ENCODE data around the gene MBIP. TPM values are rescaled to one million over a fixed set of nuclear protein-coding genes. Genes with fewer than 3 reads are reported as not detected.

Gene MBIP
- total and polyA plus RNA-seq, 2 experiments from 2014 or later = 24.4 to 49.7 TPM

DNA sequence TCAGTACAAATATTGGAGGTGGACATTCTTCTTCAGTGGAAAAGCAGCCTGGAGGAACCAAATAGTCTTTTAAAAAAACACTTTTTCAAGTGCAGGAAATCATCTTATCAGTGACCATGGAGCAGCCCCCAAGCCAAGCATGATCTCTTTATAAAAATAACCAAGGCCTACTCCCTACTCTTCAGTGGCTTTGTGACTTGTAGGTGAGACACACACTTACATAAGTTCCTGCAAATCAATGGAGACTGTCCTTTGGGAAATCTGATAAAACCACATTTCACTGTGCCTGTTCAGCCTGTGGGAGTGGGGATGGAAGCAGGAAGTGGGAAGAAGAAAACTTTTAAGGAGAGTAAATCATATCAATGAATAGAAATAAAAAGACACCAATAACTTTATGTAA, 56.3 kb downstream of the MBIP start:
- no peaks in the 10 kb centered on the region for H3K9me3 Mint-ChIP-seq
- H3K27ac Mint-ChIP-seq = no peak overlapping the region
- H3K4me3 Mint-ChIP-seq = no peak overlapping the region
- TF ChIP-seq EZH2 (IDR thresholded peaks at IDR 0.05; ENCODE audit: low read depth, unreplicated experiment) (no peak), JUNB (IDR thresholded peaks at IDR 0.05; ENCODE audit: unreplicated experiment) (no peak), NANOG (IDR thresholded peaks at IDR 0.05; ENCODE audit: borderline replicate concordance) (no peak)
- TF ChIP-seq, protein P1, sequence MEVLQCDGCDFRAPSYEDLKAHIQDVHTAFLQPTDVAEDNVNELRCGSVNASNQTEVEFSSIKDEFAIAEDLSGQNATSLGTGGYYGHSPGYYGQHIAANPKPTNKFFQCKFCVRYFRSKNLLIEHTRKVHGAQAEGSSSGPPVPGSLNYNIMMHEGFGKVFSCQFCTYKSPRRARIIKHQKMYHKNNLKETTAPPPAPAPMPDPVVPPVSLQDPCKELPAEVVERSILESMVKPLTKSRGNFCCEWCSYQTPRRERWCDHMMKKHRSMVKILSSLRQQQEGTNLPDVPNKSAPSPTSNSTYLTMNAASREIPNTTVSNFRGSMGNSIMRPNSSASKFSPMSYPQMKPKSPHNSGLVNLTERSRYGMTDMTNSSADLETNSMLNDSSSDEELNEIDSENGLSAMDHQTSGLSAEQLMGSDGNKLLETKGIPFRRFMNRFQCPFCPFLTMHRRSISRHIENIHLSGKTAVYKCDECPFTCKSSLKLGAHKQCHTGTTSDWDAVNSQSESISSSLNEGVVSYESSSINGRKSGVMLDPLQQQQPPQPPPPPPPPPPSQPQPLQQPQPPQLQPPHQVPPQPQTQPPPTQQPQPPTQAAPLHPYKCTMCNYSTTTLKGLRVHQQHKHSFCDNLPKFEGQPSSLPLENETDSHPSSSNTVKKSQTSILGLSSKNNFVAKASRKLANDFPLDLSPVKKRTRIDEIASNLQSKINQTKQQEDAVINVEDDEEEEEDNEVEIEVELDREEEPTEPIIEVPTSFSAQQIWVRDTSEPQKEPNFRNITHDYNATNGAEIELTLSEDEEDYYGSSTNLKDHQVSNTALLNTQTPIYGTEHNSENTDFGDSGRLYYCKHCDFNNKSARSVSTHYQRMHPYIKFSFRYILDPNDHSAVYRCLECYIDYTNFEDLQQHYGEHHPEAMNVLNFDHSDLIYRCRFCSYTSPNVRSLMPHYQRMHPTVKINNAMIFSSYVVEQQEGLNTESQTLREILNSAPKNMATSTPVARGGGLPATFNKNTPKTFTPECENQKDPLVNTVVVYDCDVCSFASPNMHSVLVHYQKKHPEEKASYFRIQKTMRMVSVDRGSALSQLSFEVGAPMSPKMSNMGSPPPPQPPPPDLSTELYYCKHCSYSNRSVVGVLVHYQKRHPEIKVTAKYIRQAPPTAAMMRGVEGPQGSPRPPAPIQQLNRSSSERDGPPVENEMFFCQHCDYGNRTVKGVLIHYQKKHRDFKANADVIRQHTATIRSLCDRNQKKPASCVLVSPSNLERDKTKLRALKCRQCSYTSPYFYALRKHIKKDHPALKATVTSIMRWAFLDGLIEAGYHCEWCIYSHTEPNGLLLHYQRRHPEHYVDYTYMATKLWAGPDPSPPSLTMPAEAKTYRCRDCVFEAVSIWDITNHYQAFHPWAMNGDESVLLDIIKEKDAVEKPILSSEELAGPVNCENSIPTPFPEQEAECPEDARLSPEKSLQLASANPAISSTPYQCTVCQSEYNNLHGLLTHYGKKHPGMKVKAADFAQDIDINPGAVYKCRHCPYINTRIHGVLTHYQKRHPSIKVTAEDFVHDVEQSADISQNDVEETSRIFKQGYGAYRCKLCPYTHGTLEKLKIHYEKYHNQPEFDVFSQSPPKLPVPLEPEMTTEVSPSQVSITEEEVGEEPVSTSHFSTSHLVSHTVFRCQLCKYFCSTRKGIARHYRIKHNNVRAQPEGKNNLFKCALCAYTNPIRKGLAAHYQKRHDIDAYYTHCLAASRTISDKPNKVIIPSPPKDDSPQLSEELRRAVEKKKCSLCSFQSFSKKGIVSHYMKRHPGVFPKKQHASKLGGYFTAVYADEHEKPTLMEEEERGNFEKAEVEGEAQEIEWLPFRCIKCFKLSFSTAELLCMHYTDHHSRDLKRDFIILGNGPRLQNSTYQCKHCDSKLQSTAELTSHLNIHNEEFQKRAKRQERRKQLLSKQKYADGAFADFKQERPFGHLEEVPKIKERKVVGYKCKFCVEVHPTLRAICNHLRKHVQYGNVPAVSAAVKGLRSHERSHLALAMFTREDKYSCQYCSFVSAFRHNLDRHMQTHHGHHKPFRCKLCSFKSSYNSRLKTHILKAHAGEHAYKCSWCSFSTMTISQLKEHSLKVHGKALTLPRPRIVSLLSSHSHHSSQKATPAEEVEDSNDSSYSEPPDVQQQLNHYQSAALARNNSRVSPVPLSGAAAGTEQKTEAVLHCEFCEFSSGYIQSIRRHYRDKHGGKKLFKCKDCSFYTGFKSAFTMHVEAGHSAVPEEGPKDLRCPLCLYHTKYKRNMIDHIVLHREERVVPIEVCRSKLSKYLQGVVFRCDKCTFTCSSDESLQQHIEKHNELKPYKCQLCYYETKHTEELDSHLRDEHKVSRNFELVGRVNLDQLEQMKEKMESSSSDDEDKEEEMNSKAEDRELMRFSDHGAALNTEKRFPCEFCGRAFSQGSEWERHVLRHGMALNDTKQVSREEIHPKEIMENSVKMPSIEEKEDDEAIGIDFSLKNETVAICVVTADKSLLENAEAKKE (CRISPR knock-in tag; IDR thresholded peaks at IDR 0.05) = no peak
- TF ChIP-seq, protein P2, sequence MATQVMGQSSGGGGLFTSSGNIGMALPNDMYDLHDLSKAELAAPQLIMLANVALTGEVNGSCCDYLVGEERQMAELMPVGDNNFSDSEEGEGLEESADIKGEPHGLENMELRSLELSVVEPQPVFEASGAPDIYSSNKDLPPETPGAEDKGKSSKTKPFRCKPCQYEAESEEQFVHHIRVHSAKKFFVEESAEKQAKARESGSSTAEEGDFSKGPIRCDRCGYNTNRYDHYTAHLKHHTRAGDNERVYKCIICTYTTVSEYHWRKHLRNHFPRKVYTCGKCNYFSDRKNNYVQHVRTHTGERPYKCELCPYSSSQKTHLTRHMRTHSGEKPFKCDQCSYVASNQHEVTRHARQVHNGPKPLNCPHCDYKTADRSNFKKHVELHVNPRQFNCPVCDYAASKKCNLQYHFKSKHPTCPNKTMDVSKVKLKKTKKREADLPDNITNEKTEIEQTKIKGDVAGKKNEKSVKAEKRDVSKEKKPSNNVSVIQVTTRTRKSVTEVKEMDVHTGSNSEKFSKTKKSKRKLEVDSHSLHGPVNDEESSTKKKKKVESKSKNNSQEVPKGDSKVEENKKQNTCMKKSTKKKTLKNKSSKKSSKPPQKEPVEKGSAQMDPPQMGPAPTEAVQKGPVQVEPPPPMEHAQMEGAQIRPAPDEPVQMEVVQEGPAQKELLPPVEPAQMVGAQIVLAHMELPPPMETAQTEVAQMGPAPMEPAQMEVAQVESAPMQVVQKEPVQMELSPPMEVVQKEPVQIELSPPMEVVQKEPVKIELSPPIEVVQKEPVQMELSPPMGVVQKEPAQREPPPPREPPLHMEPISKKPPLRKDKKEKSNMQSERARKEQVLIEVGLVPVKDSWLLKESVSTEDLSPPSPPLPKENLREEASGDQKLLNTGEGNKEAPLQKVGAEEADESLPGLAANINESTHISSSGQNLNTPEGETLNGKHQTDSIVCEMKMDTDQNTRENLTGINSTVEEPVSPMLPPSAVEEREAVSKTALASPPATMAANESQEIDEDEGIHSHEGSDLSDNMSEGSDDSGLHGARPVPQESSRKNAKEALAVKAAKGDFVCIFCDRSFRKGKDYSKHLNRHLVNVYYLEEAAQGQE (IDR thresholded peaks at IDR 0.05; ENCODE audit: unreplicated experiment) = no peak
- H3K9me2 ChIP-seq (ENCODE audit: insufficient read depth) = no peaks in the 10 kb centered on the region
- H3K36me3 Mint-ChIP-seq (ENCODE audit: low read depth) = no peaks in the 10 kb centered on the region
- no peaks in the 10 kb centered on the region for H3F3A ChIP-seq (replicated peaks; ENCODE audit: low read depth)
- H3K4me2 ChIP-seq = no peak overlapping the region
- H4K20me1 ChIP-seq (replicated peaks; ENCODE audit: insufficient read depth) = no peaks in the 10 kb centered on the region
- H3K4me1 Mint-ChIP-seq = peaks cover 19% of the 10 kb centered on the region
- H3K4me1 ChIP-seq (ENCODE audit: insufficient read depth) = peaks cover 21% of the 10 kb centered on the region
- no peaks in the 10 kb centered on the region for H3K36me3 ChIP-seq (ENCODE audit: insufficient read depth)
- H3K27me3 Mint-ChIP-seq (ENCODE audit: insufficient read depth, low read depth, poor library complexity) = peaks cover 6% of the 10 kb centered on the region
- no peak for DNase-seq (ENCODE audit: low spot score)
- no peak overlapping the region for H2AFZ ChIP-seq
- no peak for ATAC-seq
- H3K27me3 ChIP-seq (ENCODE audit: insufficient read depth) = peaks cover 29% of the 10 kb centered on the region
- no peaks in the 10 kb centered on the region for H3K79me2 ChIP-seq (replicated peaks; ENCODE audit: insufficient read depth)
- no peak overlapping the region for H3K4me3 ChIP-seq
- no peak overlapping the region for H3K27ac ChIP-seq (ENCODE audit: low read depth)
